ENCODE data around the gene BATF3. TPM values are rescaled to one million over a fixed set of nuclear protein-coding genes. Genes with fewer than 3 reads are reported as not detected.
A peak's percentile ranks its signal among the peaks of the same experiment; 100 is the strongest.

The BATF3 gene
- total RNA-seq, 2 experiments from 2014 or later = 12.5 to 14.0 TPM

GRCh38 chr1:212700892-212701819 is 1.5 kb upstream of the BATF3 start:
- Mint-ChIP-seq H3K9me3 (no peaks in the 10 kb centered on the region), H3K27me3 (peaks cover 21% of the 10 kb centered on the region), H3K4me3 (peak overlapping the region; percentile 72), H3K36me3 (ENCODE audit: low read depth) (peaks cover 3% of the 10 kb centered on the region), H3K4me1 (peaks cover 54% of the 10 kb centered on the region), H3K27ac (peak overlapping the region; percentile 36)
- DNase-seq = no peak
- POLR2A ChIA-PET = interaction anchor here (0.9 kb wide), 1 partner anchor 93 kb away, joined by 3 read pairs; the partner anchor contains the start of gene ATF3
- CTCF ChIA-PET = interaction anchor here (0.6 to 1.9 kb wide), 16 partner anchors 8 to 223 kb away, joined by 3 to 9 read pairs (median 3); no protein-coding TSS in a partner anchor

GRCh38 chr1:212700223-212700891 is 717 bp upstream of the BATF3 start:
- Mint-ChIP-seq H3K36me3 (ENCODE audit: low read depth) (peaks cover 6% of the 10 kb centered on the region), H3K4me1 (peaks cover 54% of the 10 kb centered on the region), H3K27ac (peak overlapping the region; percentile 36), H3K9me3 (no peaks in the 10 kb centered on the region), H3K4me3 (peak overlapping the region; percentile 72), H3K27me3 (peaks cover 21% of the 10 kb centered on the region)
- DNase-seq = peak; percentile 32
- ChIA-PET CTCF (interaction anchor here (0.8 to 1.9 kb wide), 8 partner anchors 14 to 63 kb away, joined by 3 to 9 read pairs (median 6); no protein-coding TSS in a partner anchor), POLR2A (no interaction called here)

- Mint-ChIP-seq H3K4me1 (peaks cover 53% of the 10 kb centered on the region), H3K4me3 (peak overlapping the region; percentile 74), H3K36me3 (ENCODE audit: low read depth) (peaks cover 6% of the 10 kb centered on the region), H3K27me3 (peaks cover 21% of the 10 kb centered on the region), H3K9me3 (no peaks in the 10 kb centered on the region), H3K27ac (peak overlapping the region; percentile 75)
- POLR2A ChIA-PET = interaction anchor here (0.5 to 0.6 kb wide), 2 partner anchors 28 to 410 kb away, joined by 3 read pairs; no protein-coding TSS in a partner anchor
- CTCF ChIA-PET = interaction anchor here (0.6 to 2.6 kb wide), 18 partner anchors 9 to 549 kb away, joined by 3 to 11 read pairs (median 4); no protein-coding TSS in a partner anchor
- DNase-seq = peak; percentile 46
Observed at GRCh38 chr1:212699104-212699624, 476 bp downstream of the BATF3 start.

GRCh38 chr1:212698467-212699103 is 1.1 kb downstream of the BATF3 start:
- Mint-ChIP-seq H3K36me3 (ENCODE audit: low read depth) (peaks cover 6% of the 10 kb centered on the region), H3K4me3 (peak overlapping the region; percentile 74), H3K4me1 (peaks cover 47% of the 10 kb centered on the region), H3K9me3 (no peaks in the 10 kb centered on the region), H3K27ac (peak overlapping the region; percentile 70), H3K27me3 (peaks cover 21% of the 10 kb centered on the region)
- CTCF ChIA-PET = interaction anchor here (0.6 to 2.6 kb wide), 17 partner anchors 8 to 548 kb away, joined by 3 to 11 read pairs (median 4); no protein-coding TSS in a partner anchor
- no peak for DNase-seq
- POLR2A ChIA-PET = interaction anchor here (0.6 kb wide), 1 partner anchor 28 kb away, joined by 3 read pairs; no protein-coding TSS in a partner anchor

- Mint-ChIP-seq H3K27me3 (peaks cover 19% of the 10 kb centered on the region), H3K4me1 (peaks cover 36% of the 10 kb centered on the region), H3K4me3 (peak overlapping the region; percentile 12), H3K9me3 (no peaks in the 10 kb centered on the region), H3K36me3 (ENCODE audit: low read depth) (peaks cover 6% of the 10 kb centered on the region), H3K27ac (peak overlapping the region; percentile 48)
- POLR2A ChIA-PET = no interaction called here
- CTCF ChIA-PET = interaction anchor here (1.0 to 2.6 kb wide), 7 partner anchors 10 to 334 kb away, joined by 3 to 7 read pairs (median 3); no protein-coding TSS in a partner anchor
- DNase-seq = no peak
Observed at GRCh38 chr1:212696721-212697331, 2.8 kb downstream of the BATF3 start.

- no peaks in the 10 kb centered on the region for H3K9me3 Mint-ChIP-seq
- H3K27me3 Mint-ChIP-seq = peaks cover 3% of the 10 kb centered on the region
- DNase-seq = no peak
- POLR2A ChIA-PET = no interaction called here
- CTCF ChIA-PET = interaction anchor here (0.9 to 2.1 kb wide), 3 partner anchors 8 to 45 kb away, joined by 3 to 4 read pairs (median 4); no protein-coding TSS in a partner anchor
- H3K27ac Mint-ChIP-seq = no peak overlapping the region
- H3K4me1 Mint-ChIP-seq = peaks cover 26% of the 10 kb centered on the region
- peaks cover 6% of the 10 kb centered on the region for H3K36me3 Mint-ChIP-seq (ENCODE audit: low read depth)
- no peak overlapping the region for H3K4me3 Mint-ChIP-seq
Observed at GRCh38 chr1:212692774-212693644, 6.6 kb downstream of the BATF3 start.

- POLR2A ChIA-PET = no interaction called here
- no peak for DNase-seq
- Mint-ChIP-seq H3K9me3 (no peaks in the 10 kb centered on the region), H3K4me3 (no peak overlapping the region), H3K27ac (no peak overlapping the region), H3K4me1 (peaks cover 16% of the 10 kb centered on the region), H3K36me3 (ENCODE audit: low read depth) (peaks cover 6% of the 10 kb centered on the region), H3K27me3 (peaks cover 3% of the 10 kb centered on the region)
- CTCF ChIA-PET = interaction anchor here (0.6 to 2.1 kb wide), 3 partner anchors 14 to 307 kb away, joined by 3 to 4 read pairs (median 3); no protein-coding TSS in a partner anchor
Observed at GRCh38 chr1:212691561-212692071, 8.0 kb downstream of the BATF3 start.

GRCh38 chr1:212690816-212691403 is 8.7 kb downstream of the BATF3 start:
- CTCF ChIA-PET = interaction anchor here (0.6 to 2.8 kb wide), 5 partner anchors 13 to 308 kb away, joined by 3 to 10 read pairs (median 4); no protein-coding TSS in a partner anchor

GRCh38 chr1:212689758-212690529 is 9.7 kb downstream of the BATF3 start:
- H3K36me3 Mint-ChIP-seq (ENCODE audit: low read depth) = no peaks in the 10 kb centered on the region
- peaks cover 19% of the 10 kb centered on the region for H3K4me1 Mint-ChIP-seq
- CTCF ChIA-PET = interaction anchor here (1.0 to 2.8 kb wide), 4 partner anchors 9 to 234 kb away, joined by 3 to 10 read pairs (median 4); no protein-coding TSS in a partner anchor

More at GRCh38 chr1:212690816-212691403, 8.7 kb downstream of the BATF3 start:
- Mint-ChIP-seq H3K4me1 (peaks cover 15% of the 10 kb centered on the region), H3K4me3 (no peak overlapping the region), H3K36me3 (ENCODE audit: low read depth) (no peaks in the 10 kb centered on the region), H3K9me3 (no peaks in the 10 kb centered on the region), H3K27ac (no peak overlapping the region), H3K27me3 (no peaks in the 10 kb centered on the region)
- DNase-seq = no peak
- POLR2A ChIA-PET = no interaction called here

GRCh38 chr1:212689196-212689725 is 10.4 kb downstream of the BATF3 start:
- POLR2A ChIA-PET = no interaction called here
- no peak for DNase-seq
- Mint-ChIP-seq H3K27ac (no peak overlapping the region), H3K9me3 (no peaks in the 10 kb centered on the region), H3K27me3 (no peaks in the 10 kb centered on the region), H3K4me3 (no peak overlapping the region), H3K4me1 (peaks cover 19% of the 10 kb centered on the region), H3K36me3 (ENCODE audit: low read depth) (no peaks in the 10 kb centered on the region)
- CTCF ChIA-PET = interaction anchor here (1.1 to 2.8 kb wide), 3 partner anchors 8 to 233 kb away, joined by 3 to 10 read pairs (median 5); no protein-coding TSS in a partner anchor

More at GRCh38 chr1:212689758-212690529, 9.7 kb downstream of the BATF3 start:
- no peak overlapping the region for H3K27ac Mint-ChIP-seq
- H3K27me3 Mint-ChIP-seq = no peaks in the 10 kb centered on the region
- no peak for DNase-seq
- POLR2A ChIA-PET = no interaction called here
- H3K4me3 Mint-ChIP-seq = no peak overlapping the region
- no peaks in the 10 kb centered on the region for H3K9me3 Mint-ChIP-seq

Measured in activated CD4-positive, alpha-beta T cell treated with anti-CD3 and anti-CD28 coated beads, Interleukin-2, amount 10 ng/mL, durations not matched to agents 7 days and 5 days (primary cell).